ENCODE data around the gene RAB15.

- no peak for TF ChIP-seq POLR2A (IDR thresholded peaks at IDR 0.05; ENCODE audit: borderline replicate concordance, extremely low read depth, insufficient read depth, insufficient read length)
- TF ChIP-seq POLR2AphosphoS5 (IDR thresholded peaks at IDR 0.05; ENCODE audit: low read depth, low read length): no peak
- TF ChIP-seq CTCF (IDR thresholded peaks at IDR 0.05 in 2 of 3, conservative IDR thresholded peaks at IDR 0.05 in 1 of 3; ENCODE audit: borderline replicate concordance in 1 of 3, insufficient read depth in 1 of 3, low read depth in 2 of 3, low read length in 2 of 3): no peak
- no peak for TF ChIP-seq JUND (IDR thresholded peaks at IDR 0.05)
- no peak for TF ChIP-seq EZH2phosphoT487 (IDR thresholded peaks at IDR 0.05; ENCODE audit: borderline replicate concordance)
- no peak for TF ChIP-seq RAD21 (IDR thresholded peaks at IDR 0.05; ENCODE audit: low read depth)
- TF ChIP-seq SIN3A (IDR thresholded peaks at IDR 0.05; ENCODE audit: low read depth): no peak
- TF ChIP-seq CEBPB (IDR thresholded peaks at IDR 0.05; ENCODE audit: low read depth): no peak
- no peak for TF ChIP-seq ZFX (IDR thresholded peaks at IDR 0.05)
- no peak for TF ChIP-seq EZH2 (IDR thresholded peaks at IDR 0.05)
Measured at GRCh38 chr14:64950889-64951288, 21.2 kb downstream of the RAB15 start.
